Breast epithelium (tissue), 3 donors: Measurements from ENCODE around the gene CTDSPL.

Experiments
- POLR2A ChIP-seq: fragments of 450-650 bp; IDR thresholded peaks from one replicate; pipeline ENCODE4 v1.6.1; 2016; ENCODE audit warnings: antibody characterized with exemption, mild to moderate bottlenecking, moderate library complexity
- POLR2AphosphoS5 ChIP-seq, 3 donors: sonication (generic); formaldehyde crosslinking; IDR thresholded peaks; one replicate each; pipeline ENCODE4 v1.6.1; 2017; ENCODE audit warnings: antibody characterized with exemption in 3 of 3
- TF ChIP-seq, protein P1 (sequence below), 3 donors: fragments of 450-650 bp; IDR thresholded peaks; one replicate each; pipeline ENCODE4 v1.5.1; 2016 to 2017; ENCODE audit warnings: antibody characterized with exemption in 3 of 3, mild to moderate bottlenecking in 3 of 3, moderate library complexity in 3 of 3

DNA sequence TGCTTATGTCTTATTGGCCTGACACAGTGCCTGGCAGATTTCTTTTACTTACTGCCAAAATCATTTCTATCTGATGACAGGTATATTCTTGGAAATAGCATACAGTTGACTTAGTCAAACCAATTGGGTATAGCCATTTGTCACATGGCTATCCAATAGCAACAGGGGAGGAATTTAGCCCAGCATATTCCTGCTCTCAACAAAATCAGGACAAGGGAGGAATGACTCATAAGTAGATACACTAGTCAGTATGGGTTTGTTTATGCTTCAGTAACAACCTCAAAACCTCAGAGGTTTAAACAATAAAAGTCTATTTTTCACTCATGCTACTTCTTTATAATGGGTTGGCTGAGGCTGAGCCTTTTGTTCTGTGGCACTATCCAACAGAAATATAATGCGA is 90.9 kb downstream of the CTDSPL start:
- TF ChIP-seq, protein P1, sequence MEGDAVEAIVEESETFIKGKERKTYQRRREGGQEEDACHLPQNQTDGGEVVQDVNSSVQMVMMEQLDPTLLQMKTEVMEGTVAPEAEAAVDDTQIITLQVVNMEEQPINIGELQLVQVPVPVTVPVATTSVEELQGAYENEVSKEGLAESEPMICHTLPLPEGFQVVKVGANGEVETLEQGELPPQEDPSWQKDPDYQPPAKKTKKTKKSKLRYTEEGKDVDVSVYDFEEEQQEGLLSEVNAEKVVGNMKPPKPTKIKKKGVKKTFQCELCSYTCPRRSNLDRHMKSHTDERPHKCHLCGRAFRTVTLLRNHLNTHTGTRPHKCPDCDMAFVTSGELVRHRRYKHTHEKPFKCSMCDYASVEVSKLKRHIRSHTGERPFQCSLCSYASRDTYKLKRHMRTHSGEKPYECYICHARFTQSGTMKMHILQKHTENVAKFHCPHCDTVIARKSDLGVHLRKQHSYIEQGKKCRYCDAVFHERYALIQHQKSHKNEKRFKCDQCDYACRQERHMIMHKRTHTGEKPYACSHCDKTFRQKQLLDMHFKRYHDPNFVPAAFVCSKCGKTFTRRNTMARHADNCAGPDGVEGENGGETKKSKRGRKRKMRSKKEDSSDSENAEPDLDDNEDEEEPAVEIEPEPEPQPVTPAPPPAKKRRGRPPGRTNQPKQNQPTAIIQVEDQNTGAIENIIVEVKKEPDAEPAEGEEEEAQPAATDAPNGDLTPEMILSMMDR (IDR thresholded peaks at IDR 0.05), result no peak
- TF ChIP-seq POLR2A (no peak), POLR2AphosphoS5 (IDR thresholded peaks at IDR 0.05) (no peak)
